ENCODE measurements around the gene CEP70.

The CEP70 gene

GRCh38 chr3:138452436-138452835 lies 141.6 kb downstream of the CEP70 start:
- no peak for DNase-seq (ENCODE audit: low read depth, low spot score)

- no peak for DNase-seq (ENCODE audit: low read depth, low spot score)
Measured at GRCh38 chr3:138451595-138452162, 142.4 kb downstream of the CEP70 start.

- DNase-seq (ENCODE audit: low read depth, low spot score) = no peak
Measured at GRCh38 chr3:138450704-138451424, 143.2 kb downstream of the CEP70 start.

- no peak for DNase-seq (ENCODE audit: low read depth, low spot score)
Measured at GRCh38 chr3:138450181-138450580, 143.9 kb downstream of the CEP70 start.

- no peak for DNase-seq (ENCODE audit: low read depth, low spot score)
Measured at GRCh38 chr3:138449490-138449889, 144.6 kb downstream of the CEP70 start.

GRCh38 chr3:138448631-138449030 lies 145.4 kb downstream of the CEP70 start:
- no peak for DNase-seq (ENCODE audit: low read depth, low spot score)

- no peak for DNase-seq (ENCODE audit: low read depth, low spot score)
Measured at GRCh38 chr3:138445654-138446053, 148.4 kb downstream of the CEP70 start.

- no peak for DNase-seq (ENCODE audit: low read depth, low spot score)
Measured at GRCh38 chr3:138445236-138445635, 148.8 kb downstream of the CEP70 start.

Data from brain pericyte (primary cell).